Endothelial cell of umbilical vein (primary cell): ENCODE results near the gene SCN3B. TPM values are rescaled to one million over a fixed set of nuclear protein-coding genes. Genes with fewer than 3 reads are reported as not detected.

Source experiments
- BruUV-seq: library from RNA; stranded (reverse); fragments of 400-500 nt; replicated peaks from 2 replicates; lab custom pipeline; 2021; lab: Mats Ljungman, UMichigan
- CTCF ChIA-PET: fragments of 300-600, 350-600 bp; sonication (Branson Sonifier 250); formaldehyde crosslinking; loops from one replicate; lab custom pipeline; 2021; ENCODE audit warnings: antibody characterized with exemption, inconsistent platforms; lab: Charles Lee
- POLR2A ChIA-PET: fragments of 300-600, 350-600 bp; sonication (Branson Sonifier 250); formaldehyde crosslinking; loops from one replicate; lab custom pipeline; 2021; ENCODE audit warnings: antibody characterized with exemption, inconsistent platforms; lab: Charles Lee
- DNase-seq: peaks from one replicate; pipeline ENCODE4 v3.0.0-alpha.2; 2011; ENCODE audit warnings: low read depth, low spot score
- FAIRE-seq: peaks from 2 replicates; lab custom pipeline; 2011; peaks lifted over from hg19 to GRCh38; lab: Jason Lieb, UNC
- H2AFZ ChIP-seq: 2 replicates; pipeline ENCODE4 v1.6.0; 2012; ENCODE audit warnings: low read depth, low read length, control low read depth, inconsistent platforms
- H3K27ac ChIP-seq: 2 replicates; pipeline ENCODE4 v1.5.1; 2011; ENCODE audit warnings: low read depth, mild to moderate bottlenecking, control low read depth, low read length, moderate library complexity; ENCODE audit not compliant: insufficient read depth
- H3K27me3 ChIP-seq, 2 experiments: 2 replicates each; pipeline versions ENCODE4 v1.6.0 to v1.6.1; 2011; ENCODE audit warnings: low read length in 2 of 2, mixed read lengths in 1 of 2; ENCODE audit not compliant: control insufficient read depth in 2 of 2, insufficient read depth in 2 of 2
- H3K36me3 ChIP-seq, 2 experiments: 2 replicates in 1 of 2; 3 replicates in 1 of 2; pipeline ENCODE4 v1.5.1; 2011; ENCODE audit warnings: low read length in 2 of 2, mild to moderate bottlenecking in 1 of 2, moderate library complexity in 1 of 2; ENCODE audit not compliant: control insufficient read depth in 2 of 2, insufficient read depth in 2 of 2; ENCODE audit errors: extremely low read depth in 1 of 2
- H3K4me1 ChIP-seq: 3 replicates; pipeline ENCODE4 v1.5.1; 2011; ENCODE audit warnings: mild to moderate bottlenecking, low read length; ENCODE audit not compliant: control insufficient read depth, insufficient read depth; ENCODE audit errors: extremely low read depth
- H3K4me2 ChIP-seq: 2 replicates; pipeline ENCODE4 v1.6.1; 2011; ENCODE audit warnings: low read length, control low read depth, mixed read lengths; ENCODE audit not compliant: insufficient read depth
- H3K4me3 ChIP-seq, 3 experiments: fragments of 200-600 bp in 1 of 3; sonication (generic), shearing (Covaris generic) in 1 of 3; replicated peaks in 1 of 3; 2 replicates each; pipeline ENCODE4 v1.5.1; 2011 to 2016; ENCODE audit warnings: control low read depth in 3 of 3, low read length in 3 of 3, mild to moderate bottlenecking in 2 of 3, inconsistent platforms in 1 of 3, low read depth in 1 of 3, moderate library complexity in 1 of 3; ENCODE audit not compliant: insufficient read depth in 1 of 3
- H3K79me2 ChIP-seq: 2 replicates; pipeline ENCODE4 v1.6.0; 2012; ENCODE audit warnings: low read length, inconsistent platforms; ENCODE audit not compliant: control insufficient read depth, insufficient read depth
- H3K9ac ChIP-seq: replicated peaks from 2 replicates; pipeline ENCODE3; 2011; ENCODE audit warnings: low read length, control low read depth; ENCODE audit not compliant: insufficient read depth; ENCODE audit errors: extremely low read depth
- H3K9me1 ChIP-seq: replicated peaks from 3 replicates; pipeline ENCODE4 v1.6.0; 2011; ENCODE audit warnings: mild to moderate bottlenecking, low read length; ENCODE audit not compliant: control insufficient read depth, insufficient read depth; ENCODE audit errors: extremely low read depth
- H3K9me3 ChIP-seq: replicated peaks from 2 replicates; pipeline ENCODE4 v1.5.1; 2012; ENCODE audit warnings: low read length, inconsistent platforms; ENCODE audit not compliant: control insufficient read depth, insufficient read depth
- H4K20me1 ChIP-seq: replicated peaks from 2 replicates; pipeline ENCODE3; 2011; ENCODE audit warnings: mild to moderate bottlenecking, low read length; ENCODE audit not compliant: control insufficient read depth, insufficient read depth; ENCODE audit errors: extremely low read depth
- EZH2 ChIP-seq: IDR thresholded peaks from 2 replicates; pipeline ENCODE4 v1.6.1; 2012; ENCODE audit warnings: borderline replicate concordance, low read depth, mild to moderate bottlenecking, moderate library complexity, low read length, inconsistent platforms; ENCODE audit not compliant: severe bottlenecking
- FOS ChIP-seq: IDR thresholded peaks from 2 replicates; pipeline ENCODE4 v1.6.1; 2011; ENCODE audit warnings: mild to moderate bottlenecking, low read length, moderate library complexity, borderline replicate concordance; ENCODE audit not compliant: insufficient read depth
- GATA2 ChIP-seq: IDR thresholded peaks from 2 replicates; pipeline ENCODE4 v1.7.0; 2011; ENCODE audit warnings: low read depth, mild to moderate bottlenecking, moderate library complexity, mixed read lengths, low read length; ENCODE audit not compliant: insufficient read length, insufficient read depth
- JUN ChIP-seq: IDR thresholded peaks from 2 replicates; pipeline ENCODE4 v1.6.1; 2011; ENCODE audit warnings: borderline replicate concordance, low read depth; ENCODE audit not compliant: insufficient read length, insufficient read depth
- MYC ChIP-seq: IDR thresholded peaks from one replicate; pipeline ENCODE4 v1.6.1; 2011; ENCODE audit warnings: mild to moderate bottlenecking, low read depth, low read length
- POLR2A ChIP-seq: IDR thresholded peaks from 2 replicates; pipeline ENCODE4 v1.6.1; 2012; ENCODE audit warnings: low read depth, mild to moderate bottlenecking, control low read depth, low read length
- POLR2AphosphoS5 ChIP-seq: IDR thresholded peaks from 2 replicates; pipeline ENCODE4 v1.6.1; 2012; ENCODE audit warnings: low read depth, mild to moderate bottlenecking, control low read depth, low read length, moderate library complexity; ENCODE audit not compliant: insufficient read depth
- dilution Hi-C: fragments of 300-500 bp; cut with MboI; formaldehyde crosslinking; loops from one replicate; pipeline ENCODE4 v1.15.0; 2019; ENCODE audit warnings: low sequenced_read_pairs; ENCODE audit not compliant: extremely low pct_ligation_motif_present
- intact Hi-C: fragments of 100-400 bp; cut with micrococcal nuclease; formaldehyde crosslinking; loops from one replicate; pipeline ENCODE4 v1.10.0; 2022
- polyA plus RNA-seq, 4 experiments: library from polyadenylated mRNA; depleted of rRNA in 3 of 4; stranded (reverse) in 3 of 4; unstranded in 1 of 4; fragments of >200 nt; gene quantifications; 2 replicates each; pipeline versions ENCODE4 v1.2.1 to v1.2.3, GENCODE V29; 2011 to 2012; ENCODE audit warnings: missing spikeins in 1 of 4
- total RNA-seq: library from RNA; stranded (reverse); gene quantifications from 2 replicates; pipeline ENCODE4 v1.2.3, GENCODE V29; 2021
- TF ChIP-seq, protein P1 (sequence below), 2 donors: IDR thresholded peaks; 1 replicate in 1 of 2; 2 replicates in 1 of 2; pipeline ENCODE4 v1.5.1; 2011; ENCODE audit warnings: low read length in 2 of 2, mild to moderate bottlenecking in 2 of 2, moderate library complexity in 2 of 2, control low read depth in 1 of 2, inconsistent platforms in 1 of 2, low read depth in 1 of 2; ENCODE audit not compliant: insufficient read depth in 1 of 2; ENCODE audit errors: extremely low read depth in 1 of 2
- TF ChIP-seq, protein P2 (sequence below): IDR thresholded peaks from 2 replicates; pipeline ENCODE4 v1.6.1; 2011; ENCODE audit not compliant: insufficient read depth, insufficient read length

The SCN3B gene
- total and polyA plus RNA-seq, 2 donors (not counting 3 experiments of a cell fraction or from before 2014, with no cell fraction given), result 0.72 to 1.4 TPM

DNA sequence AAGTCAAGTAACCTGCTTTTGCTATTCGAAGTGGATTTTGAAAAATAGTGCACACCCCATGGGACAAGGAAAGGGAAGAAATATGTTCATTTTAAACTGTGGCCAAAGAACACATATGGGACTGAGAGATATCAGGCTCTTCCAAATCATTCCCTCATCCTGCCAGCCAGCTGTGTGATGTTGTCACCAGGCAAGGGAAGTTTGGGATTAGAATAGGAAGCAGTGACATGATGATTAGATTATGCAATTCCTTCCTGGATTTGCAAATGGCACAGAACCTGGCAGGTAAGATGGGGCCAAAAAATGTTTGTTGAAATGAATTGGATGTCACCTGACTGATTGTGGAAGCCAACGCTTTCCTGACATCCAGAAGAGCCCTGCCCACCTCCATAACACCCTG lies 4.9 kb upstream of the SCN3B start:
- POLR2A ChIA-PET, result no interaction called here

More for the DNA sequence above, 4.9 kb upstream of the SCN3B start:
- dilution Hi-C loops (no loop called here), intact Hi-C loops (no loop called here)
- DNase-seq (no peak), FAIRE-seq (no peak)
- CTCF ChIA-PET, result no interaction called here
- Histone ChIP-seq H3K27me3 (no peaks in the 10 kb centered on the region), H3K4me1 (peaks cover 6% of the 10 kb centered on the region), H3K9ac (no peak overlapping the region), H4K20me1 (no peaks in the 10 kb centered on the region), H3K9me3 (no peaks in the 10 kb centered on the region), H2AFZ (no peak overlapping the region), H3K4me2 (no peak overlapping the region), H3K79me2 (no peaks in the 10 kb centered on the region), H3K27ac (no peak overlapping the region), H3K4me3 (no peak overlapping the region), H3K36me3 (no peaks in the 10 kb centered on the region), H3K9me1 (no peaks in the 10 kb centered on the region)
- BruUV-seq, result no TSS peak
- no peak for TF ChIP-seq POLR2AphosphoS5
- no peak for TF ChIP-seq EZH2
- TF ChIP-seq GATA2, result no peak
- TF ChIP-seq JUN, result no peak
- TF ChIP-seq, protein P1, sequence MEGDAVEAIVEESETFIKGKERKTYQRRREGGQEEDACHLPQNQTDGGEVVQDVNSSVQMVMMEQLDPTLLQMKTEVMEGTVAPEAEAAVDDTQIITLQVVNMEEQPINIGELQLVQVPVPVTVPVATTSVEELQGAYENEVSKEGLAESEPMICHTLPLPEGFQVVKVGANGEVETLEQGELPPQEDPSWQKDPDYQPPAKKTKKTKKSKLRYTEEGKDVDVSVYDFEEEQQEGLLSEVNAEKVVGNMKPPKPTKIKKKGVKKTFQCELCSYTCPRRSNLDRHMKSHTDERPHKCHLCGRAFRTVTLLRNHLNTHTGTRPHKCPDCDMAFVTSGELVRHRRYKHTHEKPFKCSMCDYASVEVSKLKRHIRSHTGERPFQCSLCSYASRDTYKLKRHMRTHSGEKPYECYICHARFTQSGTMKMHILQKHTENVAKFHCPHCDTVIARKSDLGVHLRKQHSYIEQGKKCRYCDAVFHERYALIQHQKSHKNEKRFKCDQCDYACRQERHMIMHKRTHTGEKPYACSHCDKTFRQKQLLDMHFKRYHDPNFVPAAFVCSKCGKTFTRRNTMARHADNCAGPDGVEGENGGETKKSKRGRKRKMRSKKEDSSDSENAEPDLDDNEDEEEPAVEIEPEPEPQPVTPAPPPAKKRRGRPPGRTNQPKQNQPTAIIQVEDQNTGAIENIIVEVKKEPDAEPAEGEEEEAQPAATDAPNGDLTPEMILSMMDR (IDR thresholded peaks at IDR 0.05; ENCODE audit: extremely low read depth in 1 of 2, insufficient read depth in 1 of 2, low read depth in 1 of 2, low read length in 2 of 2), result no peak
- TF ChIP-seq MYC, result no peak
- no peak for TF ChIP-seq FOS
- TF ChIP-seq, protein P2, sequence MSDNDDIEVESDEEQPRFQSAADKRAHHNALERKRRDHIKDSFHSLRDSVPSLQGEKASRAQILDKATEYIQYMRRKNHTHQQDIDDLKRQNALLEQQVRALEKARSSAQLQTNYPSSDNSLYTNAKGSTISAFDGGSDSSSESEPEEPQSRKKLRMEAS, result no peak
- no peak for TF ChIP-seq POLR2A
